ENCODE results near the gene CNBD2. TPM values are rescaled to one million over a fixed set of nuclear protein-coding genes. Genes with fewer than 3 reads are reported as not detected.
A peak's percentile ranks its signal among the peaks of the same experiment; 100 is the strongest.

Gene CNBD2
- total RNA-seq, 1 experiment from 2014 or later: 3.8 TPM

GRCh38 chr20:35934050-35934449 is 34.3 kb upstream of the CNBD2 start:
- Mint-ChIP-seq H3K36me3 (peaks cover 35% of the 10 kb centered on the region), H3K27ac (peak overlapping the region; percentile 95), H3K27me3 (ENCODE audit: low read depth) (no peaks in the 10 kb centered on the region), H3K4me3 (no peak overlapping the region), H3K4me1 (peaks cover 23% of the 10 kb centered on the region), H3K9me3 (no peaks in the 10 kb centered on the region)
- ChIA-PET POLR2A (interaction anchor here (1.6 kb wide), 1 partner anchor 20 kb away, joined by 5 read pairs; the partner anchor contains the start of gene SCAND1), CTCF (interaction anchor here (1.9 to 4.0 kb wide), 2 partner anchors 13 to 20 kb away, joined by 10 to 15 read pairs; partner anchors contain the start of gene SCAND1)
- DNase-seq (ENCODE audit: low spot score) (peak; percentile 18), ATAC-seq (peak; percentile 93)
- TF ChIP-seq ATF1 (CRISPR knock-in tag; IDR thresholded peaks at IDR 0.05) (no peak), RELA (CRISPR knock-in tag; IDR thresholded peaks at IDR 0.05; ENCODE audit: borderline replicate concordance) (no peak), MYBL2 (CRISPR knock-in tag; IDR thresholded peaks at IDR 0.05) (no peak), TEAD4 (CRISPR knock-in tag; IDR thresholded peaks at IDR 0.05) (no peak), ATF6 (CRISPR knock-in tag; IDR thresholded peaks at IDR 0.05) (no peak), E2F1 (CRISPR knock-in tag; IDR thresholded peaks at IDR 0.05) (no peak), IRF1 (CRISPR knock-in tag; IDR thresholded peaks at IDR 0.05) (no peak), NR2C2 (CRISPR knock-in tag; IDR thresholded peaks at IDR 0.05) (no peak), NR1H2 (CRISPR knock-in tag; IDR thresholded peaks at IDR 0.05) (no peak), MLX (CRISPR knock-in tag; IDR thresholded peaks at IDR 0.05) (no peak), GRHL2 (CRISPR knock-in tag; IDR thresholded peaks at IDR 0.05; ENCODE audit: insufficient replicate concordance, severe bottlenecking) (no peak), NFYB (CRISPR knock-in tag; conservative IDR thresholded peaks at IDR 0.05; ENCODE audit: low read depth) (no peak), CREB1 (CRISPR knock-in tag; IDR thresholded peaks at IDR 0.05) (no peak), ZNF512 (CRISPR knock-in tag; IDR thresholded peaks at IDR 0.05; ENCODE audit: borderline replicate concordance) (no peak), ZNF138 (CRISPR knock-in tag; conservative IDR thresholded peaks at IDR 0.05) (no peak)

- Mint-ChIP-seq H3K36me3 (peaks cover 41% of the 10 kb centered on the region), H3K4me1 (peaks cover 19% of the 10 kb centered on the region), H3K9me3 (no peaks in the 10 kb centered on the region), H3K4me3 (no peak overlapping the region), H3K27me3 (ENCODE audit: low read depth) (no peaks in the 10 kb centered on the region), H3K27ac (no peak overlapping the region)
- TF ChIP-seq JUN (CRISPR knock-in tag; IDR thresholded peaks at IDR 0.05) (no peak), HMGXB4 (CRISPR knock-in tag; IDR thresholded peaks at IDR 0.05) (no peak)
- no peak for DNase-seq (ENCODE audit: low spot score)
- ChIA-PET POLR2A (interaction anchor here (0.5 kb wide), 1 partner anchor 176 kb away, joined by 6 read pairs; no protein-coding TSS in a partner anchor), CTCF (interaction anchor here (1.1 to 1.7 kb wide), 2 partner anchors 8 to 15 kb away, joined by 3 to 10 read pairs; partner anchors contain the start of gene SCAND1)
- no peak for ATAC-seq
These were observed 29.1 kb upstream of the CNBD2 start for GRCh38 chr20:35939264-35939663.

All from WTC11 (cell line).